WERI-Rb-1 (cell line): ENCODE data around the gene PLPPR3.

Source experiments
- DNase-seq: peaks from one replicate; pipeline ENCODE4 v3.0.0-alpha.2; 2020
- H3K27ac ChIP-seq: fragments of 250-450 bp; sonication (Bioruptor Pico); 2 replicates; pipeline ENCODE4 v1.5.1; 2020; ENCODE audit warnings: mild to moderate bottlenecking, moderate library complexity
- H3K27me3 ChIP-seq: fragments of 250-450 bp; sonication (Bioruptor Pico); 2 replicates; pipeline ENCODE4 v1.5.1; 2021; ENCODE audit warnings: mild to moderate bottlenecking, low read depth, moderate library complexity; ENCODE audit not compliant: insufficient read depth, severe bottlenecking
- H3K36me3 ChIP-seq: fragments of 250-450 bp; sonication (Bioruptor Pico); 2 replicates; pipeline ENCODE4 v1.5.1; 2020; ENCODE audit warnings: mild to moderate bottlenecking, moderate library complexity
- H3K4me3 ChIP-seq: 2 replicates; pipeline ENCODE4 v1.5.1; 2011; ENCODE audit warnings: low read depth, mild to moderate bottlenecking, control low read depth, low read length
- H3K9me3 ChIP-seq: fragments of 250-450 bp; sonication (Bioruptor Pico); 2 replicates; pipeline ENCODE4 v1.5.1; 2021; ENCODE audit warnings: mild to moderate bottlenecking, moderate library complexity; ENCODE audit not compliant: severe bottlenecking
- TF ChIP-seq, protein P1 (sequence below): IDR thresholded peaks from 2 replicates; pipeline ENCODE4 v1.5.1; 2011; ENCODE audit warnings: low read depth, mild to moderate bottlenecking, control low read depth, inconsistent platforms, low read length

Gene PLPPR3

DNA sequence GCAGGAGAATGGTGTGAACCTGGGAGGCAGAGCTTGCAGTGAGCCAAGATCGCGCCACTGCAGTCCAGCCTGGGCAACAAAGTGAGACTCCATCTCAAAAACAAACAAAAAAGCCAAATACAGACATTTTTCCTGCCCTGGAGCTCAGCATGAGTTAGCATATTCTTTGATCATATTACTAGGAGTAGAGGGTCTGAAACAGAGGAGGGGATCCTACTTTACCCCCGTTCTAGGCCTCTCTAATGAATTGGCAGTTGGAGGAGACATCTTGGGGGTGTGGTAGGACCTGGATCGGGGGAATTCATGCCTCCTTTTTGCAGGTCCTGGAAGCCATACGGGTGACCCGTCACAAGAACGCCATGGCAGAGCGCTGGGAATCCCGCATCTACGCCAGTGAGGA is 58.6 kb downstream of the PLPPR3 start:
- TF ChIP-seq, protein P1, sequence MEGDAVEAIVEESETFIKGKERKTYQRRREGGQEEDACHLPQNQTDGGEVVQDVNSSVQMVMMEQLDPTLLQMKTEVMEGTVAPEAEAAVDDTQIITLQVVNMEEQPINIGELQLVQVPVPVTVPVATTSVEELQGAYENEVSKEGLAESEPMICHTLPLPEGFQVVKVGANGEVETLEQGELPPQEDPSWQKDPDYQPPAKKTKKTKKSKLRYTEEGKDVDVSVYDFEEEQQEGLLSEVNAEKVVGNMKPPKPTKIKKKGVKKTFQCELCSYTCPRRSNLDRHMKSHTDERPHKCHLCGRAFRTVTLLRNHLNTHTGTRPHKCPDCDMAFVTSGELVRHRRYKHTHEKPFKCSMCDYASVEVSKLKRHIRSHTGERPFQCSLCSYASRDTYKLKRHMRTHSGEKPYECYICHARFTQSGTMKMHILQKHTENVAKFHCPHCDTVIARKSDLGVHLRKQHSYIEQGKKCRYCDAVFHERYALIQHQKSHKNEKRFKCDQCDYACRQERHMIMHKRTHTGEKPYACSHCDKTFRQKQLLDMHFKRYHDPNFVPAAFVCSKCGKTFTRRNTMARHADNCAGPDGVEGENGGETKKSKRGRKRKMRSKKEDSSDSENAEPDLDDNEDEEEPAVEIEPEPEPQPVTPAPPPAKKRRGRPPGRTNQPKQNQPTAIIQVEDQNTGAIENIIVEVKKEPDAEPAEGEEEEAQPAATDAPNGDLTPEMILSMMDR: no peak
- no peak for DNase-seq
- Histone ChIP-seq H3K9me3 (peaks cover 12% of the 10 kb centered on the region), H3K36me3 (no peaks in the 10 kb centered on the region), H3K27ac (no peak overlapping the region), H3K27me3 (no peaks in the 10 kb centered on the region), H3K4me3 (no peak overlapping the region)
